Activated B cell treated with CpG ODN at 0.5 μM for 24 hours (primary cell): ENCODE results near the gene ZNF91. TPM values are rescaled to one million over a fixed set of nuclear protein-coding genes. Genes with fewer than 3 reads are reported as not detected.
"Not testable (repeated sequence)": the region's sequence is repeated elsewhere in the genome, so short reads cannot be mapped to it uniquely, and the experiment has no call there.

Experiments used
- ATAC-seq: fragments of 200-7000 bp; cut with Tn5 transposase; one replicate; pipeline ENCODE4 v1.10.0; 2021; ENCODE audit warnings: low read depth, mild to moderate bottlenecking, moderate library complexity
- CTCF ChIA-PET: fragments of 350-600 bp; sonication (Branson Sonifier 250); formaldehyde crosslinking; loops from one replicate; lab custom pipeline; 2021; ENCODE audit warnings: antibody characterized with exemption; lab: Charles Lee
- POLR2A ChIA-PET: fragments of 350-600 bp; sonication (Branson Sonifier 250); formaldehyde crosslinking; loops from one replicate; lab custom pipeline; 2021; ENCODE audit warnings: antibody characterized with exemption; lab: Charles Lee
- DNase-seq: peaks from one replicate; pipeline ENCODE4 v3.0.0; 2022
- H3K27ac Mint-ChIP-seq: one replicate; pipeline ENCODE4 v1.8.0; 2020; ENCODE audit warnings: mixed read lengths
- H3K27me3 Mint-ChIP-seq: one replicate; pipeline ENCODE4 v1.8.0; 2021; ENCODE audit warnings: mixed read lengths
- H3K36me3 Mint-ChIP-seq: one replicate; pipeline ENCODE4 v1.8.0; 2021; ENCODE audit warnings: low read depth, mixed read lengths
- H3K4me1 Mint-ChIP-seq: one replicate; pipeline ENCODE4 v1.8.0; 2021; ENCODE audit warnings: mixed read lengths
- H3K4me3 Mint-ChIP-seq: one replicate; pipeline ENCODE4 v1.8.0; 2020; ENCODE audit warnings: mild to moderate bottlenecking, mixed read lengths
- H3K9me3 Mint-ChIP-seq: one replicate; pipeline ENCODE4 v1.8.0; 2020; ENCODE audit warnings: mixed read lengths
- intact Hi-C: fragments of 100-400 bp; cut with micrococcal nuclease; formaldehyde crosslinking; loops from one replicate; pipeline ENCODE4 v1.15.1; 2024
- total RNA-seq: library from RNA; stranded (reverse); gene quantifications from 2 replicates; pipeline ENCODE4 v1.2.3, GENCODE V29; 2022
- TF ChIP-seq, protein P1 (sequence below): fragments of 200-600 bp; IDR thresholded peaks from one replicate; pipeline ENCODE4 v1.8.0; 2022; ENCODE audit warnings: antibody characterized with exemption, mild to moderate bottlenecking

Gene ZNF91
- total RNA-seq, 1 donor from 2014 or later = 70.9 TPM

DNA sequence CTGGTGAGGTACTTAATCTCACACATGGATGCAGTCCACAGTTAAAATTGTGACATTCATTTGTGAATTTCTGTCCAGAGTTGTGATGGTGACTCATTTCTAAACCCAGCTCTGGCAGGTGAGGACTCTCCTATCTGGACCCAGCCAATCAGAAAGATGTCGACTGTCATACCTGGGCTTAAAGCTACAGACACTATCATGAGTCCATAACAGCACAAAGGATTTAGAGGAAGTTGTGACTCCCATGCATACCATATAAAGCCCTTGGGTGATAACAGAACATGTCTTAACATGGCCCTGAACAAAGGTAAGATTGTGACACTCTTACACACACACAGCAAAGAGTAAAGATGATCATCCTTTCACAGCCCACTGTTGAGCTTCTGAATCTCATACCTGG is 85.3 kb downstream of the ZNF91 start:
- ATAC-seq = no peak
- TF ChIP-seq, protein P1, sequence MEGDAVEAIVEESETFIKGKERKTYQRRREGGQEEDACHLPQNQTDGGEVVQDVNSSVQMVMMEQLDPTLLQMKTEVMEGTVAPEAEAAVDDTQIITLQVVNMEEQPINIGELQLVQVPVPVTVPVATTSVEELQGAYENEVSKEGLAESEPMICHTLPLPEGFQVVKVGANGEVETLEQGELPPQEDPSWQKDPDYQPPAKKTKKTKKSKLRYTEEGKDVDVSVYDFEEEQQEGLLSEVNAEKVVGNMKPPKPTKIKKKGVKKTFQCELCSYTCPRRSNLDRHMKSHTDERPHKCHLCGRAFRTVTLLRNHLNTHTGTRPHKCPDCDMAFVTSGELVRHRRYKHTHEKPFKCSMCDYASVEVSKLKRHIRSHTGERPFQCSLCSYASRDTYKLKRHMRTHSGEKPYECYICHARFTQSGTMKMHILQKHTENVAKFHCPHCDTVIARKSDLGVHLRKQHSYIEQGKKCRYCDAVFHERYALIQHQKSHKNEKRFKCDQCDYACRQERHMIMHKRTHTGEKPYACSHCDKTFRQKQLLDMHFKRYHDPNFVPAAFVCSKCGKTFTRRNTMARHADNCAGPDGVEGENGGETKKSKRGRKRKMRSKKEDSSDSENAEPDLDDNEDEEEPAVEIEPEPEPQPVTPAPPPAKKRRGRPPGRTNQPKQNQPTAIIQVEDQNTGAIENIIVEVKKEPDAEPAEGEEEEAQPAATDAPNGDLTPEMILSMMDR = no peak
- Mint-ChIP-seq H3K36me3 (no peaks in the 10 kb centered on the region), H3K4me3 (no peak overlapping the region), H3K27me3 (no peaks in the 10 kb centered on the region), H3K27ac (no peak overlapping the region), H3K9me3 (no peaks in the 10 kb centered on the region), H3K4me1 (no peaks in the 10 kb centered on the region)
- ChIA-PET CTCF (no interaction called here), POLR2A (no interaction called here)
- DNase-seq = no peak
- intact Hi-C loops = no loop called here

DNA sequence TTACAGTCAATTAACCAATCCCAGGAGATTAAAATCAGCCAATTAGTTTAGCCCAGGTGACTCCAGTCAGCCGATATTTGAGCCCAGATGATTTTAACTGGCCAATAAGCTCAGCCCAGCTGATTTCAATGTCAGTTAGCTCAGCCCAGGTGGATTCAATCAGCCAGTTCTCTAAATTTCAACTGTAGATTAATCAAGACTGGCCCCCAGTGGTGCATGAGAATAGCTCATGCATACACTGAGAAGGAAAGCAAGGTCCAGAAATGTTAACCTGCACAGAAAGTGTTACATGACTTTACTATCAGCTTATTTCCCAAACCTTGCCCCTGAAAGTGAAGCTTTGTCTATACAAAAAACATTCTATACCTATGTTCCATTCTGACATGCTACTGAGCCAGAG is 89.7 kb downstream of the ZNF91 start:
- ATAC-seq (no peak), DNase-seq (no peak)
- Mint-ChIP-seq H3K4me1 (no peaks in the 10 kb centered on the region), H3K27ac (no peak overlapping the region), H3K4me3 (no peak overlapping the region), H3K9me3 (peaks cover 5% of the 10 kb centered on the region), H3K36me3 (no peaks in the 10 kb centered on the region), H3K27me3 (no peaks in the 10 kb centered on the region)
- TF ChIP-seq, protein P1 = no peak
- POLR2A ChIA-PET = no interaction called here
- CTCF ChIA-PET = no interaction called here
- intact Hi-C loops = no loop called here

DNA sequence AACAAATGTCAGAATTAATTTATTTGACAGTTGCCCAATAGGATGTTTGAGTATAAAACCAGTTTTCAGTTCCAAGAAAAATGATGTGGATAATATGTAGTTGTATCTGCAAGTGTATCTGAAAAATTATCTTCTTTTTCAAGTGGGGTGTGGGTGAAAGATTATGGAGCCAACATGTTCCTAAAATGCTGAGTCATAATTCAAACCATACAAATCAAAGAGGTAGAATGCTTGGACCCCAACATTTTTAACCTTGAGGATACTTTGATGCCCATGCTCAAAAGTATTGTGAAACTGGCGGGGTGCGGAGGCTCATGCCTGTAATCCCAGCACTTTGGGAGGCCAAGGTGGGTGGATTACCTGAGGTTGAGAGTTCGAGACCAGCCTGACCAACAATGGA is 91.0 kb downstream of the ZNF91 start:
- Mint-ChIP-seq H3K9me3 (peaks cover 14% of the 10 kb centered on the region), H3K36me3 (no peaks in the 10 kb centered on the region), H3K4me3 (no peak overlapping the region), H3K27ac (no peak overlapping the region), H3K27me3 (no peaks in the 10 kb centered on the region), H3K4me1 (no peaks in the 10 kb centered on the region)
- CTCF ChIA-PET = no interaction called here
- intact Hi-C loops = no loop called here
- POLR2A ChIA-PET = no interaction called here
- TF ChIP-seq, protein P1 = no peak
- no peak for ATAC-seq
- DNase-seq = no peak

DNA sequence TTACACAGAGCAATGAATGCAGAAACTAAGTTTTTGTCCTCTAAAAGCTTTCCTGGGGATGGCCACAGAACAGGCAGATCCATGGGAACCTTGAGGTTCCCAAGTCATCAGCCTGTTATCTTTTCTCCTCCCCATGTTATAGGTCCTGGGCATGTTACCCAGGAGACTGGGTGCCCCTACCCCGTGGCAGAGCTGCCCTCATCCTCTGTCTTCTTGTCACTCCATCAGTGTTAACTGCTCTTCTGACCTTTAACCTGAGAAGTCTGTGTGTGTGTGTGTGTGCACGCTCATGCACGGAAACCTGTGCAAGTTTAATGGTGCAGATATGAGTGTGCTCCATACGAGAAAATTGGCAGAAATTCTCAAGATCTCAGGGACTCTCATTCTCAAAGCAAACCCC is 101.1 kb downstream of the ZNF91 start:
- intact Hi-C loops = no loop called here
- H3K27ac Mint-ChIP-seq = no peak overlapping the region
- TF ChIP-seq, protein P1 = no peak
- ATAC-seq = no peak
- H3K4me1 Mint-ChIP-seq = no peaks in the 10 kb centered on the region
- H3K36me3 Mint-ChIP-seq = no peaks in the 10 kb centered on the region
- H3K9me3 Mint-ChIP-seq = peaks cover 3% of the 10 kb centered on the region
- H3K27me3 Mint-ChIP-seq = no peaks in the 10 kb centered on the region
- H3K4me3 Mint-ChIP-seq = no peak overlapping the region
- ChIA-PET CTCF (no interaction called here), POLR2A (no interaction called here)
- no peak for DNase-seq

DNA sequence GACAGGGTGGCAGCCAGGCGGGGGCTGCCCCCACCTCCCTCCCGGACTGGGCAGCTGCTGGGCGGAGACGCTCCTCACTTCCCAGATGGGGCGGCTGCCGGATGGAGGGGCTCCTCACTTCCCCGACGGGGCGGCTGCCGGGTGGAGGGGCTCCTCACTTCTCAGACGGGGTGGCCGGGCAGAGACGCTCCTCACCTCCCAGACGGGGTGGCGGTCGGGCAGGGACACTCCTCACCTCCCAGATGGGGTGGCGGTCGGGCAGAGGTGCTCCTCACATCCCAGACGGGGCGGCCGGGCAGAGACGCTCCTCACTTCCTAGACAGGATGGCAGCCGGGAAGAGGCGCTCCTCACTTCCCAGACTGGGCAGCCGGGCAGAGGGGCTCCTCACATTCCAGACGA is 105.3 kb downstream of the ZNF91 start:
- not testable (repeated sequence) for H3K4me3 Mint-ChIP-seq, H3K9me3 Mint-ChIP-seq, H3K4me1 Mint-ChIP-seq

More for the DNA sequence above, 105.3 kb downstream of the ZNF91 start:
- DNase-seq, H3K36me3 Mint-ChIP-seq, CTCF ChIA-PET, POLR2A ChIA-PET, ATAC-seq, H3K27ac Mint-ChIP-seq, intact Hi-C loops, H3K27me3 Mint-ChIP-seq: not testable (repeated sequence)

Other genes with a start within 250 kb of the ZNF91 start
- 4.5 and 8.0 TPM in 2 replicates for gene ZNF724, start 145.1 kb downstream of the ZNF91 start, total RNA-seq